Loucy (cell line): ENCODE measurements around the gene CAMSAP1.

ENCODE experiments used
- EZH2phosphoT487 ChIP-seq: fragments of 200-600 bp; IDR thresholded peaks from 2 replicates; pipeline ENCODE4 v1.6.1; 2018; ENCODE audit warnings: antibody characterized with exemption, mild to moderate bottlenecking, moderate library complexity, borderline replicate concordance
- TF ChIP-seq, protein P1 (sequence below): fragments of 200-600 bp; sonication (generic); conservative IDR thresholded peaks from 2 replicates; pipeline ENCODE4 v1.5.1; 2014; ENCODE audit warnings: mild to moderate bottlenecking, antibody characterized with exemption, low read length

DNA sequence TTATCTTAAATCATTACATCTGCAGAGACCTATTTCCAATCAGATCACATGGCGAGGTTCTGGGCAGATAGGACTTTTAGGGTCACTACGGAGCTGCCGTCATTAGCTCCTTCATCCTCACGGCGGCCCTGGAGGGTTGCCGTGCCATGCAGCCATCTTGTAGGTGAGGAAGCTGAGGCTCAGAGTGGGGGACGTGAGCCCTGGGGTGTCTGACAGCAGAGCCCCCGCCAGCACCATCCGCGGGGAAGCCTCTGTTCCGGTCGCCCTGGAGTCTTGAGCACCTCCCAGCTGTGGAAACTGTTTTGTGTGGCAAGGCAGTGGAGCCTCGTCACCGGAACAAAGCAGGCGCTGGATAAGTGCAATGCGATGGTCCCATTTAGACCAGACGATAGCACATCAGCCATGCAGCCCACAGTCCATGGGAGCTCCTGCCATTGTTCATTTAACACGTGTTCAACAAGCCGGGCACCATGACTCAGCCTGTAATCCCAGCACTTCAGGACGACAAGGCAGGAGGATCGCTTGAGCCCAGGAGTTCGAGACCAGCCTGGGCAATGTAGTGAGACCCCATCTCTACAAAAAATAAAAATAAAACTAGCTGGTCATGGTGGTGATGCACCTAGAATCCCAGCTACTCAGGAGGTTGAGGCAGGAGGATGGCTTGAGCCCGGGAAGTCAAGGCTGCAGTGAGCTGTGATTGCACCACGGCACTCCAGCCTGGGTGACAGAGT, 143.5 kb downstream of the CAMSAP1 start:
- TF ChIP-seq, protein P1, sequence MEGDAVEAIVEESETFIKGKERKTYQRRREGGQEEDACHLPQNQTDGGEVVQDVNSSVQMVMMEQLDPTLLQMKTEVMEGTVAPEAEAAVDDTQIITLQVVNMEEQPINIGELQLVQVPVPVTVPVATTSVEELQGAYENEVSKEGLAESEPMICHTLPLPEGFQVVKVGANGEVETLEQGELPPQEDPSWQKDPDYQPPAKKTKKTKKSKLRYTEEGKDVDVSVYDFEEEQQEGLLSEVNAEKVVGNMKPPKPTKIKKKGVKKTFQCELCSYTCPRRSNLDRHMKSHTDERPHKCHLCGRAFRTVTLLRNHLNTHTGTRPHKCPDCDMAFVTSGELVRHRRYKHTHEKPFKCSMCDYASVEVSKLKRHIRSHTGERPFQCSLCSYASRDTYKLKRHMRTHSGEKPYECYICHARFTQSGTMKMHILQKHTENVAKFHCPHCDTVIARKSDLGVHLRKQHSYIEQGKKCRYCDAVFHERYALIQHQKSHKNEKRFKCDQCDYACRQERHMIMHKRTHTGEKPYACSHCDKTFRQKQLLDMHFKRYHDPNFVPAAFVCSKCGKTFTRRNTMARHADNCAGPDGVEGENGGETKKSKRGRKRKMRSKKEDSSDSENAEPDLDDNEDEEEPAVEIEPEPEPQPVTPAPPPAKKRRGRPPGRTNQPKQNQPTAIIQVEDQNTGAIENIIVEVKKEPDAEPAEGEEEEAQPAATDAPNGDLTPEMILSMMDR = no peak
- TF ChIP-seq EZH2phosphoT487 = no peak
